ENCODE measurements around the gene GPR157.

DNA sequence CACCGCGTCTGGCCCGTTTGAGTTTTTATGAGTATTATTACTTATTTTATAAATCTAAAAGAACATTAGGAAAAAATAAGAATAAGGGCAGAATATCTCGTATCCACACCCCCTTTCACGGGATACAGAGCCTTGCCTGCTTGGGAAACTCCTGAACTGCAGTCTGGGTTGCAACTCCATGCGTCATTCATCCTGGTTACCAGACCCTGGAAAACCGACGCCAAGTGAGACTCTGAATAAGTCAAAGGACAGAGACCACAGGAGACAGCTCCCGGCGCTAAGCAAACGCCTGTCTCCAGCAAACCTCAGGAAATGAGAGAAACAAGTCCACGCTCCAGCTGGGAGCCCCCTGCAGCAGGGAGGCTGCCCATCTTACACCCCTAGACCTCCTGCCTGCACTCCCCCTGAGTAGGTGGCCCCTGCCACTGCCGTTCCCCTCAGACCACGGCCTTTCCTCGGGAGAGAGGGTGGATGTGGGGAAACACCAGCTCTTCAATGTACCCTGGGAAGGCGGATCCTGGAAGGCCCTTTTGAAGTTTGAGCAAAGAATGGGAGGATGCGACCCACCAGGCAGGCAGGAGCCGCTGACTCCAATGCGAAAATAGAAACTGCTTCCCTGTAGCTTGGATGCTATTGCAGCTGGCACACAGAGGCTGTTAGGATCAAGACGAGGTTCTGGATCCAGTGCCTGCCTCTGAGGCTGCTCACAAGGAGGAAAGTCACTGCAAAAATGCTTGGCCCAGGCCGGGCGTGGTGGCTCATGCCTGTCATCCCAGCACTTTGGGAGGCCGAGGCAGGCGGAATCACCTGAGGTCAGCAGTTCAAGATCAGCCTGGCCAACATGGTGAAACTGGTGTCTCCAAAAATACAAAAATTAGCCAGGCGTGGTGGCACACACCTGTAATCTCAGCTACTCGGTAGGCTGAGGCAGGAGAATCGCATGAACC is 37.7 kb upstream of the GPR157 start:
- TF ChIP-seq, protein P1, sequence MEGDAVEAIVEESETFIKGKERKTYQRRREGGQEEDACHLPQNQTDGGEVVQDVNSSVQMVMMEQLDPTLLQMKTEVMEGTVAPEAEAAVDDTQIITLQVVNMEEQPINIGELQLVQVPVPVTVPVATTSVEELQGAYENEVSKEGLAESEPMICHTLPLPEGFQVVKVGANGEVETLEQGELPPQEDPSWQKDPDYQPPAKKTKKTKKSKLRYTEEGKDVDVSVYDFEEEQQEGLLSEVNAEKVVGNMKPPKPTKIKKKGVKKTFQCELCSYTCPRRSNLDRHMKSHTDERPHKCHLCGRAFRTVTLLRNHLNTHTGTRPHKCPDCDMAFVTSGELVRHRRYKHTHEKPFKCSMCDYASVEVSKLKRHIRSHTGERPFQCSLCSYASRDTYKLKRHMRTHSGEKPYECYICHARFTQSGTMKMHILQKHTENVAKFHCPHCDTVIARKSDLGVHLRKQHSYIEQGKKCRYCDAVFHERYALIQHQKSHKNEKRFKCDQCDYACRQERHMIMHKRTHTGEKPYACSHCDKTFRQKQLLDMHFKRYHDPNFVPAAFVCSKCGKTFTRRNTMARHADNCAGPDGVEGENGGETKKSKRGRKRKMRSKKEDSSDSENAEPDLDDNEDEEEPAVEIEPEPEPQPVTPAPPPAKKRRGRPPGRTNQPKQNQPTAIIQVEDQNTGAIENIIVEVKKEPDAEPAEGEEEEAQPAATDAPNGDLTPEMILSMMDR (IDR thresholded peaks at IDR 0.05): no peak
- TF ChIP-seq EP300 (IDR thresholded peaks at IDR 0.05) (no peak), POLR2A (IDR thresholded peaks at IDR 0.05) (no peak)
